Hepatocyte (in vitro differentiated cells): ENCODE results near the gene SSX4B.
"Not testable (repeated sequence)": the region's sequence is repeated elsewhere in the genome, so short reads cannot be mapped to it uniquely, and the experiment has no call there.

Source experiments
- EZH2phosphoT487 ChIP-seq: fragments of 200-600 bp; sonication (generic); IDR thresholded peaks from one replicate; pipeline ENCODE4 v1.6.1; 2018; ENCODE audit warnings: antibody characterized with exemption, mild to moderate bottlenecking, low read depth, moderate library complexity; ENCODE audit not compliant: unreplicated experiment, severe bottlenecking
- TF ChIP-seq, protein P1 (sequence below): fragments of 200-600 bp; sonication (generic); IDR thresholded peaks from 2 replicates; pipeline ENCODE4 v1.5.1; 2016; ENCODE audit warnings: antibody characterized with exemption, mild to moderate bottlenecking; ENCODE audit not compliant: poor library complexity

DNA sequence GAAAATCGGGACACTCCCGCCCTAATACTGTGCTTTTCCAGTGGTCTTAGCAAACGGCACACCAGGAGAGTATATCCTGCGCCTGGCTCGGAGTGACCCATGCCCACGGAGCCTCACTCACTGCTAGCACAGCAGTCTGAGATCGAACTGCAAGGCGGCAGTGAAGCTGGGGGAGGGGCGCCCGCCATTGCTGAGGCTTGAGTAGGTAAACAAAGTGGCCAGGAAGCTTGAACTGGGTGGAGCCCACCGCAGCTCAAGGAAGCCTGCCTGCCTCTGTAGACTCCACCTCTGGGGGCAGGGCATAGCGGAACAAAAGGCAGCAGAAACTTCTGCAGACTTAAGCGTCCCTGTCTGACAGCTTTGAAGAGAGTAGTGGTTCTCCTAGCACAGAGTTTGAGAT lies 22.0 kb upstream of the SSX4B start:
- TF ChIP-seq, protein P1, sequence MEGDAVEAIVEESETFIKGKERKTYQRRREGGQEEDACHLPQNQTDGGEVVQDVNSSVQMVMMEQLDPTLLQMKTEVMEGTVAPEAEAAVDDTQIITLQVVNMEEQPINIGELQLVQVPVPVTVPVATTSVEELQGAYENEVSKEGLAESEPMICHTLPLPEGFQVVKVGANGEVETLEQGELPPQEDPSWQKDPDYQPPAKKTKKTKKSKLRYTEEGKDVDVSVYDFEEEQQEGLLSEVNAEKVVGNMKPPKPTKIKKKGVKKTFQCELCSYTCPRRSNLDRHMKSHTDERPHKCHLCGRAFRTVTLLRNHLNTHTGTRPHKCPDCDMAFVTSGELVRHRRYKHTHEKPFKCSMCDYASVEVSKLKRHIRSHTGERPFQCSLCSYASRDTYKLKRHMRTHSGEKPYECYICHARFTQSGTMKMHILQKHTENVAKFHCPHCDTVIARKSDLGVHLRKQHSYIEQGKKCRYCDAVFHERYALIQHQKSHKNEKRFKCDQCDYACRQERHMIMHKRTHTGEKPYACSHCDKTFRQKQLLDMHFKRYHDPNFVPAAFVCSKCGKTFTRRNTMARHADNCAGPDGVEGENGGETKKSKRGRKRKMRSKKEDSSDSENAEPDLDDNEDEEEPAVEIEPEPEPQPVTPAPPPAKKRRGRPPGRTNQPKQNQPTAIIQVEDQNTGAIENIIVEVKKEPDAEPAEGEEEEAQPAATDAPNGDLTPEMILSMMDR: not testable (repeated sequence)
- TF ChIP-seq EZH2phosphoT487: not testable (repeated sequence)
